ENCODE measurements around the gene CSAD. TPM values are rescaled to one million over a fixed set of nuclear protein-coding genes. Genes with fewer than 3 reads are reported as not detected.
"Not testable (repeated sequence)": the region's sequence is repeated elsewhere in the genome, so short reads cannot be mapped to it uniquely, and the experiment has no call there.

CSAD gene
- polyA plus RNA-seq, 1 of the 3 experiments (the other 2 are of a cell fraction), result 32.2 TPM

DNA sequence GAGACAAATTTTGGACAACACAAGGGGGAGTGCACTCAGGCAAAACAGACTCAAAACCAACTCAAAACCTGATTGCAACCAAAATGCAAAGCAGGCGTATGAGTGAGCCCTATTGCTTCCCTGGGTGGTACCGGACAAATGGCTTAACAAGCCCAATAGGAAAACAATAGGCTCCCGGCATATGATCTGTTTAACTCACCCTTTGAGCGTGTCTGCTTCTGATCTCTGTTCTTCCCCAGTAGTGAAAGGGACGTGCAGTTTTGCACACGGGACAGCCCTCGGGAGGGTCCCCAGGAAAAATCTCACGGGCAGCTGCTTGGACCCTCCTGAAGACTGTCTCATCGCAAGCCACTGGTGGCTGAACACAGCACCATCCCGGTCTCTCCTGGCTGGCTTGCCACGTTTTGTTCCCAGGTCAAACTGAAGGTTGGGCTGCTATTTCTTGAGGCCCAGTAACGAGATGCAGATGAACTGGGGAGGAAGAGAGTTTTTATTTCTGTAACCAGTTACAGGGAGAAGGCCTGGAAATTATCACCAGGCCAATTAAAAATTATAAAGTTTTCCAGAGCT, 67.5 kb downstream of the CSAD start (continued):
- no peak for TF ChIP-seq CHD2 (IDR thresholded peaks at IDR 0.05; ENCODE audit: low read length, partially characterized antibody)
- TF ChIP-seq TCF12 (IDR thresholded peaks at IDR 0.05), result no peak
- TF ChIP-seq, protein P1, sequence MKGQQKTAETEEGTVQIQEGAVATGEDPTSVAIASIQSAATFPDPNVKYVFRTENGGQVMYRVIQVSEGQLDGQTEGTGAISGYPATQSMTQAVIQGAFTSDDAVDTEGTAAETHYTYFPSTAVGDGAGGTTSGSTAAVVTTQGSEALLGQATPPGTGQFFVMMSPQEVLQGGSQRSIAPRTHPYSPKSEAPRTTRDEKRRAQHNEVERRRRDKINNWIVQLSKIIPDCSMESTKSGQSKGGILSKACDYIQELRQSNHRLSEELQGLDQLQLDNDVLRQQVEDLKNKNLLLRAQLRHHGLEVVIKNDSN (IDR thresholded peaks at IDR 0.05; ENCODE audit: borderline replicate concordance, low read depth), result no peak
- TF ChIP-seq, protein P2, sequence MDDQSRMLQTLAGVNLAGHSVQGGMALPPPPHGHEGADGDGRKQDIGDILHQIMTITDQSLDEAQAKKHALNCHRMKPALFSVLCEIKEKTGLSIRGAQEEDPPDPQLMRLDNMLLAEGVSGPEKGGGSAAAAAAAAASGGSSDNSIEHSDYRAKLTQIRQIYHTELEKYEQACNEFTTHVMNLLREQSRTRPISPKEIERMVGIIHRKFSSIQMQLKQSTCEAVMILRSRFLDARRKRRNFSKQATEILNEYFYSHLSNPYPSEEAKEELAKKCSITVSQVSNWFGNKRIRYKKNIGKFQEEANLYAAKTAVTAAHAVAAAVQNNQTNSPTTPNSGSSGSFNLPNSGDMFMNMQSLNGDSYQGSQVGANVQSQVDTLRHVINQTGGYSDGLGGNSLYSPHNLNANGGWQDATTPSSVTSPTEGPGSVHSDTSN (IDR thresholded peaks at IDR 0.05), result no peak

DNA sequence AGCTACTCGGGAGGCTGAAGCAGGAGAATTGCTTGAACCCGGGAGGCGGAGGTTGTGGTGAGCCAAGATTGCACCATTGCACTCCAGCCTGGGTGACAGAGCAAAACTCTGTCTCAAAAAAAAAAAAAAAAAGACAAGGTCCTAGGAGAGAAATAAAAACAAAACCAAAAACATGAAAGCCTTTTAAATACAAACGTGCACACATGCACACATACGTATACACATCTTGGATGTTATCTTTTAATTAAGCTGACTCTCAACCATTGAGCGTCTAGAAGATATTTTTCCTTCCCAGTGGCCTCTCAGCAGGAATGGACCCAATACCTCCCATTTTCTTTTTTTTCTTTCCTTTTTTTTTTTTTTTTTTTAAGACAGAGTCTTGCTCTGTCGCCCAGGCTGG, 68.3 kb downstream of the CSAD start:
- H3K9ac ChIP-seq; H4K20me1 ChIP-seq (ENCODE audit: insufficient read depth); H3K9me2 ChIP-seq; H3K36me3 ChIP-seq (replicated peaks in 1 of 2; ENCODE audit: control insufficient read depth in 1 of 2, insufficient read depth in 2 of 2, low read length in 1 of 2); H2AFZ ChIP-seq (ENCODE audit: low read depth); H3K4me2 ChIP-seq; DNase-seq; H3K27me3 ChIP-seq (ENCODE audit: insufficient read depth); H3K79me2 ChIP-seq (ENCODE audit: insufficient read depth); H3K4me1 ChIP-seq (ENCODE audit: control insufficient read depth in 1 of 2, insufficient read depth in 2 of 2, low read depth in 1 of 2, low read length in 1 of 2); H3F3A ChIP-seq (replicated peaks; ENCODE audit: insufficient read depth); H3K27ac ChIP-seq (ENCODE audit: low read depth in 2 of 2, low read length in 1 of 2); POLR2A ChIA-PET; H3K9me3 ChIP-seq; H3K4me3 ChIP-seq (ENCODE audit: low read depth in 2 of 2, low read length in 1 of 2): not testable (repeated sequence)
- 94% methylated on average over 7 of the region's 7 CpGs for WGBS (ENCODE audit: low lambda C conversion rate)
- CTCF ChIA-PET, result interaction anchor here (0.9 to 2.3 kb wide), 5 partner anchors 10 to 47 kb away, joined by 3 to 10 read pairs (median 3); partner anchors contain the start of gene IGFBP6

Small RNA genes within 50 kb of the gene (small RNA-seq; reads per million reads assigned to genes)
- gene HIGD1AP1 (0 to 0.64 (median 0) reads per million in 7 experiments), gene RNU6-333P (0 reads per million in 7 experiments)

Other genes with a start within 250 kb of the CSAD start
- gene KRT18, start 231.8 kb downstream of the CSAD start, polyA plus RNA-seq (2012; rRNA removed), result 332 and 351 TPM in 2 replicates
- 267 and 292 TPM in 2 replicates for gene EIF4B, start 174.5 kb downstream of the CSAD start, polyA plus RNA-seq (2012; rRNA removed)
- gene TNS2, start 130.9 kb downstream of the CSAD start, polyA plus RNA-seq (2012; rRNA removed), result 32.7 and 50.0 TPM in 2 replicates
- 20.3 and 25.8 TPM in 2 replicates for gene SPRYD3, start 101.5 kb downstream of the CSAD start, polyA plus RNA-seq (2012; rRNA removed)
- 290 and 570 TPM in 2 replicates for gene IGFBP6, start 83.3 kb downstream of the CSAD start, polyA plus RNA-seq (2012; rRNA removed)
- 0.13 and 0.18 TPM in 2 replicates for gene SOAT2, start 77.4 kb downstream of the CSAD start, polyA plus RNA-seq (2012; rRNA removed)
- gene ZNF740, start 203 bp downstream of the CSAD start, polyA plus RNA-seq (2012; rRNA removed), result 14.6 and 21.8 TPM in 2 replicates
- 0.25 and 0.31 TPM in 2 replicates for gene ITGB7, start 26.3 kb upstream of the CSAD start, polyA plus RNA-seq (2012; rRNA removed)
- gene RARG, start 51.3 kb upstream of the CSAD start, polyA plus RNA-seq (2012; rRNA removed), result 35.0 and 36.6 TPM in 2 replicates
- 6.9 and 8.6 TPM in 2 replicates for gene ESPL1, start 87.4 kb upstream of the CSAD start, polyA plus RNA-seq (2012; rRNA removed)
- 1,198 and 1,880 TPM in 2 replicates for gene PFDN5, start 114.6 kb upstream of the CSAD start, polyA plus RNA-seq (2012; rRNA removed)
- 93.5 and 101 TPM in 2 replicates for gene MYG1, start 118.8 kb upstream of the CSAD start, polyA plus RNA-seq (2012; rRNA removed)
- gene AAAS, start 140.7 kb upstream of the CSAD start, polyA plus RNA-seq (2012; rRNA removed), result 64.9 and 70.6 TPM in 2 replicates
- not detected in 2 replicates for gene SP7, start 155.4 kb upstream of the CSAD start, polyA plus RNA-seq (2012; rRNA removed)
- 12.9 and 18.8 TPM in 2 replicates for gene SP1, start 199.3 kb upstream of the CSAD start, polyA plus RNA-seq (2012; rRNA removed)
- 0.03 and 0.06 TPM in 2 replicates for gene AMHR2, start 242.9 kb upstream of the CSAD start, polyA plus RNA-seq (2012; rRNA removed)